Left kidney (tissue), 2 donors: ENCODE results near the gene HSPG2. TPM values are rescaled to one million over a fixed set of nuclear protein-coding genes. Genes with fewer than 3 reads are reported as not detected.
"Not testable (repeated sequence)": the region's sequence is repeated elsewhere in the genome, so short reads cannot be mapped to it uniquely, and the experiment has no call there.

Source experiments
- DNase-seq: peaks from one replicate; pipeline ENCODE4 v3.0.0-alpha.2; 2013
- polyA plus RNA-seq: library from polyadenylated mRNA; unstranded; fragments of 120-200 nt; gene quantifications from one replicate; pipeline ENCODE4 v1.2.1, GENCODE V29; 2013; ENCODE audit not compliant: insufficient read length

Gene HSPG2
- polyA plus RNA-seq, 1 donor: 154 TPM

- no peak for DNase-seq
Observed at GRCh38 chr1:21913763-21914162, 23.3 kb downstream of the HSPG2 start.

GRCh38 chr1:21913258-21913657 is 23.9 kb downstream of the HSPG2 start:
- DNase-seq: no peak

GRCh38 chr1:21912038-21912758 is 24.9 kb downstream of the HSPG2 start:
- DNase-seq: no peak

GRCh38 chr1:21911205-21912001 is 25.7 kb downstream of the HSPG2 start:
- no peak for DNase-seq

GRCh38 chr1:21910558-21911204 is 26.4 kb downstream of the HSPG2 start:
- DNase-seq: no peak

GRCh38 chr1:21909787-21910503 is 27.2 kb downstream of the HSPG2 start:
- no peak for DNase-seq

- DNase-seq: no peak
Observed at GRCh38 chr1:21909286-21909759, 27.8 kb downstream of the HSPG2 start.

- not testable (repeated sequence) for DNase-seq
Observed at GRCh38 chr1:21907737-21908534, 29.2 kb downstream of the HSPG2 start.

- no peak for DNase-seq
Observed at GRCh38 chr1:21907079-21907418, 30.1 kb downstream of the HSPG2 start.

GRCh38 chr1:21906173-21907078 is 30.7 kb downstream of the HSPG2 start:
- DNase-seq: no peak

- no peak for DNase-seq
Observed at GRCh38 chr1:21904704-21905520, 32.2 kb downstream of the HSPG2 start.

- DNase-seq: no peak
Observed at GRCh38 chr1:21904454-21904703, 32.7 kb downstream of the HSPG2 start.

GRCh38 chr1:21903638-21904453 is 33.3 kb downstream of the HSPG2 start:
- DNase-seq: no peak

- DNase-seq: no peak
Observed at GRCh38 chr1:21902026-21903012, 34.8 kb downstream of the HSPG2 start.

GRCh38 chr1:21901473-21901847 is 35.6 kb downstream of the HSPG2 start:
- DNase-seq: no peak

- no peak for DNase-seq
Observed at GRCh38 chr1:21900766-21901472, 36.2 kb downstream of the HSPG2 start.

- DNase-seq: no peak
Observed at GRCh38 chr1:21899987-21900386, 37.1 kb downstream of the HSPG2 start.
